A549 treated with GW870086 at 1 μM for 4 hours (cell line): ENCODE results near the gene ZNF398. TPM values are rescaled to one million over a fixed set of nuclear protein-coding genes. Genes with fewer than 3 reads are reported as not detected.

ENCODE experiments used
- total RNA-seq: library from RNA; stranded (reverse); fragments of 200-300 nt; extraction: Qiagen RNA extraction; gene quantifications from 5 replicates; pipeline ENCODE4 v1.2.3, GENCODE V29; 2022; ENCODE audit warnings: low read depth

The ZNF398 gene
- 8.0 to 10.2 TPM (median 9.7 TPM) in 5 replicates for total RNA-seq

GRCh38 chr7:149147072-149147751 lies at the start of gene ZNF398:
TSS of gene ZNF398 (plus strand) at chr7:149147453. CDS start at chr7:149147743, 290 bp downstream.

GRCh38 chr7:149125863-149126661 lies 21.2 kb upstream of the ZNF398 start, which contains the start of gene ZNF425:
TSS of gene ZNF425 (minus strand) at chr7:149126324. CDS start at chr7:149126213, 111 bp downstream.

GRCh38 chr7:149195180-149196150 lies 48.2 kb downstream of the ZNF398 start, which contains the start of gene ZNF282:
TSS of gene ZNF282 (plus strand) at chr7:149195546. CDS start at chr7:149195590, 44 bp downstream.

Other genes with a start within 250 kb of the ZNF398 start
- 170 to 188 TPM (median 178 TPM) in 5 replicates for gene PDIA4, start 118.9 kb upstream of the ZNF398 start, total RNA-seq
- 5.5 to 6.4 TPM (median 6.1 TPM) in 5 replicates for gene ZNF786, start 56.7 kb upstream of the ZNF398 start, total RNA-seq
- 1.0 to 1.7 TPM (median 1.4 TPM) in 5 replicates for gene ZNF425, start 21.1 kb upstream of the ZNF398 start, total RNA-seq
- 17.0 to 24.9 TPM (median 24.6 TPM) in 5 replicates for gene ZNF282, start 48.1 kb downstream of the ZNF398 start, total RNA-seq
- 10.7 to 12.2 TPM (median 10.9 TPM) in 5 replicates for gene ZNF212, start 92.2 kb downstream of the ZNF398 start, total RNA-seq
- gene ZNF783, start 114.7 kb downstream of the ZNF398 start, total RNA-seq, result 4.7 to 6.9 TPM (median 5.7 TPM) in 5 replicates